Stimulated activated naive CD4-positive, alpha-beta T cell treated with Interleukin-2 at 50 U/mL for 16 hours (primary cell): Measurements from ENCODE around the gene CFAP73.
A peak's percentile ranks its signal among the peaks of the same experiment; 100 is the strongest.
"Not testable (repeated sequence)": the region's sequence is repeated elsewhere in the genome, so short reads cannot be mapped to it uniquely, and the experiment has no call there.

Experiments used
- DNase-seq: peaks from one replicate; lab custom pipeline; 2025; lab: John Stamatoyannopoulos, UW

Gene CFAP73

GRCh38 chr12:113119980-113120669 lies 29.4 kb upstream of the CFAP73 start:
- no peak for DNase-seq

- DNase-seq, result no peak
Observed at GRCh38 chr12:113120670-113121370, 28.7 kb upstream of the CFAP73 start.

DNA sequence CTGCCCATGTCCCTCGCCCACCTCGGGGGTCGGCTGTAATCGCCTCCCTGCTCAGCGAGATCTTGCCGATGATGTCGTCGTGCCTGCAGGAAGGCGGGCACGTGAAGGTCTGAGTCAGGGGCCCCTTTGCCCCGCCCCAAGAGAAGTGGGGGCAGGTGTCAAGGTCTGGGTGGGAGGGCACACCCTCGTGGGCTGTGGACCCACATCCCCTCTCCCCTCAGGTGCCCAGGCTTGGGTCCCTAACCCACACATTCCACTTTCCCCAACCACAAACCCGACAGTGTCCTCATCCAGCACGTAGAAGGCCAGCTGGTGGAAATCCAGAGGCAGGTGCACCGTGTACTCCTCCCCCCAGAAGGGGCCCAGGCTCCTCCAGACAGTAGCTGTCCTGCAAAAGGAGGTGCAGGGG lies 21.7 kb upstream of the CFAP73 start:
- DNase-seq, result no peak

- no peak for DNase-seq
Observed at GRCh38 chr12:113128802-113129663, 20.5 kb upstream of the CFAP73 start.

- no peak for DNase-seq
Observed at GRCh38 chr12:113129664-113130456, 19.7 kb upstream of the CFAP73 start.

- no peak for DNase-seq
Observed at GRCh38 chr12:113130457-113131135, 18.9 kb upstream of the CFAP73 start.

DNA sequence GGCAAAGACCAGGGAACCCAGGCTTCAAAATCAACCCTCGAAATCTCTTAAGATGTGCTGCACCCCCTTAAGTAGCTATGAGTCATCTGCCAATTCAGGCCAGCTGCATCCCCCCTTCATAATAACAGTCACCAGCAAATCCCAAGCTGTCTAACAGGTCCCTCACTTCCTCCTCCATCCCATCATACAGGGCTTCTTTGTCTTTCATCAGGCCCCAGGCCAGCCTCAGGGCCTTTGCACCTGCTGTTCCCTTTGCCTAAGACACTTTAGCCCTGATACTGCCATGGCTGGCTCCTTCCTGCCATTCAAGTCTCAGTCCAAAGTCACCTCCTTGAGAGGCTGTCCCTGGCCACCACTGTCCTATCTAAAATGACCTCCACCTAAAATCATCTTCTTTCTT lies 18.0 kb upstream of the CFAP73 start:
- no peak for DNase-seq

GRCh38 chr12:113133036-113133435 lies 16.5 kb upstream of the CFAP73 start:
- no peak for DNase-seq

GRCh38 chr12:113133666-113134065 lies 15.9 kb upstream of the CFAP73 start:
- DNase-seq, result no peak

GRCh38 chr12:113134071-113134470 lies 15.5 kb upstream of the CFAP73 start:
- no peak for DNase-seq

DNA sequence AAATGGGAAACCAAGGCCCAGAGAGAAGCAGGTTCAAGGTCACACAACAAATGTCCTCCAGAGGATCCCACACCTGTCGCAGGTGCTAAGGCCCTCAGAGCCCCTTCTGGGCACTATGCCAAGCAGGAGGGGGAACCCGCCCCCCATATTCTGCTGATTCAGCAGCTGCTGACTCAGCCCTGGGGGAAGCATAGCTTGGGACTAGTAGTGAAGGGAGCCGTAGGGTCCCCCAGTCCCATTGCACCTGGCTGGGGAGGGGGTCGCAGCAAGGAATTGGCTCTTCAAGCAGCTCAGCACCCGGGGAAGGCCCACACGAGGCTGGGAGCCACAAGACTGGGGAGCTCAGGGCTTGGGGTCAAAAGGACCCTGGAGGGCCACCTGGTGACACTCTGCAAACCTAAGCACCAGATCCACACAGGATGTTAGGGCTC lies 15.0 kb upstream of the CFAP73 start:
- DNase-seq, result no peak

DNA sequence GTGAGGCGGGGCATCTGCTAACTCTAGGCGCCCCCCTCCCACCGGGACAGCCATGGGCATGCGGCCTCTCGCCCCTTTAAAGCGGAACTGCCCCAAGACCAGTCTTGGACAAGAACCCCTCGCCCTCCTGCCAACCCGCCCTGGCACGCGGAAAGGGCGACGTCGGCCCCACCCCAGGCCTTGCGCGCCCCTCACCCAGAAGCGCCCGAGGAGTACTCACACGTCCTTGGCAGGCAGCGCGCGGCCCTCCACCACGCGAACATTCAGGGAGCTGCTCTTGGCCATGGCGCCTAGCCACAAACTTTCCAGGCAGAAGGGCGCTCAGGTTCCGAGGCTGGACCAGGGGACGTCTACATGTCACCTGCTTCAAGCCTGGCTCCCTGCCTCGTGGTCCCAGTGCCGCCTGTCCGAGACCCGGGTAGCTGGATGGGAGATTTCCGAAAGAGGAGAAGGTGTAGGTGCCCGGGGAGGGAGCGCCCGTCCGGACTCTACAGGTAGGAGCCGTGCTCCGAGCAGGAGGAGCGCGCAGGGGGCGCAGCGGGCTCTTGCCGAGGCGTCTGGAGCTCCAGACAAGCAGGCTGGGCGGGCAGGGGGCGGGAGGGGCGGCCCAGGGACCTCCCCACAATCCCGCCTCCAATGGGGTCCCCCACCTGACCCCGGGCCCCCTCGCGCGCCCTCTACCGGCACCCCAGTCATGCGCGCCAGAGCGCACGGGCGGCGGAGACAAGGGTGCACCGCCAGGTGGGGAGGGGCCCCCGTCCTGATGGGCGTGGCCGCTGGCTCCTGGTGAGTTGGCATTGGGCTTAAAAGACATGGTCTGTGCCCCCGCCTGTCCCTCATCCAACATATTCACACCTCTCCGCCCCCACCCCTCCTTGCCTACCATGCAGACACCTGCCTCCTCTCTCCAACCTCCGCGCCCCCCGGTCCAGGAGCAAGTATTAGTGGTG lies 14.1 kb upstream of the CFAP73 start, which contains the start of gene RASAL1:
Gene RASAL1 (minus strand): TSS at position 584 of the 950 bp plus-strand sequence. CDS start 299 bp downstream, at position 285.
- peak; percentile 67 for DNase-seq

GRCh38 chr12:113136128-113136989 lies 13.2 kb upstream of the CFAP73 start:
- peak; percentile 34 for DNase-seq

DNA sequence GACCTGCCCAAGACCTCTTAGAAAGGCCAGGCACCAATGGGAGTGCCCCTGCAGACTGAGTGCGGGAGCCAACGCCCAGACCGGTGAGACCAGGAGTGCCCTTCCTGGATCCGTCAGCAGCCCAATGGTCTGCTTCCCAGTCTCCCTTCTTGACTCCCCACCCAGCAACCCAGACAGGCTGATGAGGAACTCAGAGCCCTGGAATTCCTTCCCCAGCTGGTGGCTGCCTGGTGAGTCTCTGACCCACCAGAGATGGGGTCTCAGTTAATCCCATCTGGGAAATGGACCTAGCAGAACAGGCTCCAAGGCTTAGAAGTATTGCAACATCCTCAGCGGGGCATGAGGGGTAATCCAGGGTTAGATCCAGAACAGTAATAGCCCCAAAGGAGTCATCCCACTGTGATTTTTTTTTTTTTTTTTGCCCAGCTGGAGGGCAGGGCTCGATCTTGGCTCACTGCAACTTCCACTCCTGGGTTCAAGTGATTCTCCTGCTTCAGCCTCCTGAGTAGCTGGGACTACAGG lies 12.5 kb upstream of the CFAP73 start:
- DNase-seq, result no peak

DNA sequence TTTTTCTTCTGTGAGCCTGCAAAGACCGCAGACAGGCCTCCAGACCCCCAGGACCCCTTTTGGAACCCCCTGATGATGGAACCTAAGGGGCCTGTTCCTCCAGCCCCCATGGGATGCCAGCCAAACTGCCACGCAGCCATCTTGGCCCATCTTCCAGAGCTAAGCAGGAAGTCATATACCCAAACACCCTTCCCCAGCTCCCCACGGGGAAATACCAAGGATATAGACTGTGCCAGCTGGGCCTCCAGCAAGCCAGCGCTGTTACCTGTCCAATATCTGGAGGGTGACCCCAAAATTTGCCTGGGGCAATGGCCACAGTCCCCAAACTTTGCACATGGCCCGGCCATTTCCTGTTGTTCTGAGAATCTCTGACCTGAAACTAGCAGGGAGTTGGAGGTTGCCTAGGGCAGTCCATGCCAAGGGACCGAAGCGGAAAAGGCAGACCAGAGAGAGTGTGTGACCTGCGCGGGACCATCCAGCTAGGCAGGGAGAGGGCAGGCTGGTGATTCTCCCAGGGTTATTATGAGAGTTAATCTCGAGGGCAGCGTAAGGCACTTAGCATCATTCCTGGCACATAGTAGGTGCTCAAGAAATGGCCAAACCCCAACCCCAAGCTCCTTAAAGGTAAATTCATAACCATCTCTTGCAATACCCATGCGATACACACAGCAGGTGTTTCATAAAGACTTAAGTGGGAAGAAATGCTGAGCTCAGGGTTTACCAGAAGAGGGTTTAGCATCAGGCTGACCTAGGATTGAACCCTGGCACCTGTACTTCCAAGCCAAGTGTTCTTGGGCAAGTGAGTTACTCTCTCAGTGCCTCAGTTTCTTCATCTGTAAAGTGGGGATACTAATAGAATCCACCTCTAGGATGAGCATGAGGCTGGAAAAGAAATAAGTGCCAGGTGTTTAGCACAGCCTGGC lies 11.4 kb upstream of the CFAP73 start:
- DNase-seq, result no peak

GRCh38 chr12:113138826-113139225 lies 10.7 kb upstream of the CFAP73 start:
- DNase-seq, result no peak

- no peak for DNase-seq
Observed at GRCh38 chr12:113140706-113141105, 8.8 kb upstream of the CFAP73 start.

DNA sequence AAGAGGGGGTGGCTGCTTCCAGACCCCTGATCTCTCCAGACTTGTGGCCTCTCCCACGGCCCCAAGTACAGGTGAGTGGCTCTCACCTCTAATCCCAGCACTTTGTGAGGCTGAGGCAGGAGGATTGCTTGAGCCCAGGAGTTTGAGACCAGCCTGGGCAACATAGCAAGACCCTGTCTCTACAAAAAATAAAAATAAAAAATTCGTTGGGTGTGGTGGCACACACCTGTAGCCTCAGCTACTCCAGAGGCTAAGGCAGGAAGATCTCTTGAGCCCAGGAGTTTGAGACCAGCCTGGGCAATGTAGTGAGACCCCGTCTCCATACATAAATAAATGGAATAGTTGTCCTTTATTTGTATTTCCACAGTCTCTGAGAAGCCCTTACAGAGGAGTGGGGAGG lies 7.8 kb upstream of the CFAP73 start:
- not testable (repeated sequence) for DNase-seq
